ENCODE data around the gene ICA1.

The ICA1 gene

GRCh38 chr7:8255680-8256655, 6.0 kb downstream of the ICA1 start:
- no peaks in the 10 kb centered on the region for H4K20me1 ChIP-seq (ENCODE audit: insufficient read depth, low read length)
- no peak overlapping the region for H3K4me2 ChIP-seq (ENCODE audit: low read depth, low read length)
- H3F3A ChIP-seq (ENCODE audit: insufficient read depth, low read length): no peaks in the 10 kb centered on the region
- no peaks in the 10 kb centered on the region for H3K27me3 ChIP-seq (replicated peaks; ENCODE audit: insufficient read depth, low read length)
- no peak overlapping the region for H3K9ac ChIP-seq (ENCODE audit: low read length)
- no peak for DNase-seq
- H3K27ac ChIP-seq (ENCODE audit: low read length): no peak overlapping the region
- TF ChIP-seq EZH2 (optimal IDR thresholded peaks at IDR 0.05; ENCODE audit: low read depth, low read length) (no peak), CTCF (IDR thresholded peaks at IDR 0.05; ENCODE audit: low read length) (no peak), EZH2phosphoT487 (IDR thresholded peaks at IDR 0.05; ENCODE audit: low read length) (no peak)
- H3K4me1 ChIP-seq (ENCODE audit: low read length): no peaks in the 10 kb centered on the region
- H2AFZ ChIP-seq (ENCODE audit: low read length): no peak overlapping the region
- H3K9me2 ChIP-seq (replicated peaks; ENCODE audit: insufficient read depth, low read length): no peaks in the 10 kb centered on the region
- H3K4me3 ChIP-seq (ENCODE audit: low read length): no peak overlapping the region
- no peaks in the 10 kb centered on the region for H3K9me3 ChIP-seq (replicated peaks; ENCODE audit: insufficient read depth, low read length)
- H3K79me2 ChIP-seq (ENCODE audit: low read length): no peaks in the 10 kb centered on the region
- H3K36me3 ChIP-seq (replicated peaks; ENCODE audit: insufficient read depth, low read length): no peaks in the 10 kb centered on the region

DNA sequence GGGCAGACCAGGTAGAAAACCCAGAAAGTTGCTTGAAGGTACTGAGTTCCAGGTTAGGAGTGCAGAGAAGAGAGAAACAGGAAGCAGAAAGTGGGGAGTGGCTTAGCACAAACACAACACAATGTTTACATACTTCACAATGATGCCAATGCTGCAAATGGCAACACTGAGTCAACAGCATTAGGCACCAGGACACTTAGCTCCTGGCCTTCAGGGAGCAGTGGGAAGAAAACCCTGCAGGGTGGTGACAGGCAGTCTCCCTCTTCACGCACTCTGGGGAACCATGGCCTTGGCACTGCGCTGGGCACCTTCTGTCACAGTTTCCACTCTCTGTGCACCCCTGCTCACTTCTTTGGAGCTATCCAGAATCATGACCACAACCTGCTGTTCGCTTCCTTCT, 7.3 kb downstream of the ICA1 start:
- Histone ChIP-seq H2AFZ (ENCODE audit: low read length) (no peak overlapping the region), H3K27me3 (replicated peaks; ENCODE audit: insufficient read depth, low read length) (no peaks in the 10 kb centered on the region), H4K20me1 (ENCODE audit: insufficient read depth, low read length) (no peaks in the 10 kb centered on the region), H3K4me2 (ENCODE audit: low read depth, low read length) (no peak overlapping the region), H3K4me1 (ENCODE audit: low read length) (no peaks in the 10 kb centered on the region), H3K27ac (ENCODE audit: low read length) (no peak overlapping the region), H3K79me2 (ENCODE audit: low read length) (no peaks in the 10 kb centered on the region), H3K9me2 (replicated peaks; ENCODE audit: insufficient read depth, low read length) (no peaks in the 10 kb centered on the region), H3K36me3 (replicated peaks; ENCODE audit: insufficient read depth, low read length) (no peaks in the 10 kb centered on the region), H3K9ac (ENCODE audit: low read length) (no peak overlapping the region), H3K4me3 (ENCODE audit: low read length) (no peak overlapping the region), H3F3A (ENCODE audit: insufficient read depth, low read length) (no peaks in the 10 kb centered on the region), H3K9me3 (replicated peaks; ENCODE audit: insufficient read depth, low read length) (no peaks in the 10 kb centered on the region)
- TF ChIP-seq EZH2 (optimal IDR thresholded peaks at IDR 0.05; ENCODE audit: low read depth, low read length) (no peak), EZH2phosphoT487 (IDR thresholded peaks at IDR 0.05; ENCODE audit: low read length) (no peak), CTCF (IDR thresholded peaks at IDR 0.05; ENCODE audit: low read length) (no peak)
- no peak for DNase-seq

DNA sequence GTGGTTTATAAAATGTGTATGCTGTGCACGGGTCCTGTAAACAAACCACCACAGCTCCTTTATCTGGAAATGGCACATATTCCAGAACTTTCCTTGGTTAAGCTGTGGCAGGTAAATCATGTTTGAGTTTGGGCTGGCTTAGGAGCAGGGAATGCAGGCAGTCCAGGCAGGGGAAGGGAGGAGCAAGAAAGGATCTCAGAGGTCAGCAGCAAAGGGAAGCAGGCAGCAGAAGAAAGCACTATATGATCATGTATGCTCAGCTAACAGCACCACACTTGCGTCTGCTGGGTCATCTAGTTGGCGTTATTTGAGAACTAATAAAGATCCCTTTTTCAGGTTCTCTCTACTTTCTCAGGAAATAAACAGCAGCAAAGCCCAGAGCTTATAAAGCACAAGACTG, 7.8 kb downstream of the ICA1 start:
- no peaks in the 10 kb centered on the region for H3K9me2 ChIP-seq (replicated peaks; ENCODE audit: insufficient read depth, low read length)
- H3K36me3 ChIP-seq (replicated peaks; ENCODE audit: insufficient read depth, low read length): no peaks in the 10 kb centered on the region
- TF ChIP-seq CTCF (IDR thresholded peaks at IDR 0.05; ENCODE audit: low read length) (no peak), EZH2 (optimal IDR thresholded peaks at IDR 0.05; ENCODE audit: low read depth, low read length) (no peak), EZH2phosphoT487 (IDR thresholded peaks at IDR 0.05; ENCODE audit: low read length) (no peak)
- no peak overlapping the region for H3K27ac ChIP-seq (ENCODE audit: low read length)
- H2AFZ ChIP-seq (ENCODE audit: low read length): no peak overlapping the region
- H3K4me1 ChIP-seq (ENCODE audit: low read length): no peaks in the 10 kb centered on the region
- H3K9ac ChIP-seq (ENCODE audit: low read length): no peak overlapping the region
- no peak overlapping the region for H3K4me3 ChIP-seq (ENCODE audit: low read length)
- H3F3A ChIP-seq (ENCODE audit: insufficient read depth, low read length): no peaks in the 10 kb centered on the region
- no peak overlapping the region for H3K4me2 ChIP-seq (ENCODE audit: low read depth, low read length)
- no peaks in the 10 kb centered on the region for H4K20me1 ChIP-seq (ENCODE audit: insufficient read depth, low read length)
- H3K27me3 ChIP-seq (replicated peaks; ENCODE audit: insufficient read depth, low read length): no peaks in the 10 kb centered on the region
- no peaks in the 10 kb centered on the region for H3K9me3 ChIP-seq (replicated peaks; ENCODE audit: insufficient read depth, low read length)
- DNase-seq: no peak
- no peaks in the 10 kb centered on the region for H3K79me2 ChIP-seq (ENCODE audit: low read length)
